IMR-90 (cell line): Measurements from ENCODE around the gene BTNL8. TPM values are rescaled to one million over a fixed set of nuclear protein-coding genes. Genes with fewer than 3 reads are reported as not detected.

Experiments used
- ATAC-seq: fragments of 200-7000 bp; cut with Tn5 transposase; 2 replicates; pipeline ENCODE4 v1.9.1; 2020; ENCODE audit warnings: low read depth, mild to moderate bottlenecking, moderate library complexity
- BruUV-seq: library from RNA; stranded (reverse); fragments of 400-500 nt; replicated peaks from 2 replicates; lab custom pipeline; 2021; lab: Mats Ljungman, UMichigan
- CTCF ChIA-PET: fragments of 300-600 bp; formaldehyde crosslinking; extraction: SDS; loops from one replicate; lab custom pipeline; 2021; ENCODE audit warnings: antibody characterized with exemption; lab: Yijun Ruan, JAX
- POLR2A ChIA-PET: fragments of 300-600 bp; sonication (Branson Sonifier 250); formaldehyde crosslinking; loops from one replicate; lab custom pipeline; 2022; ENCODE audit warnings: antibody characterized with exemption; ENCODE audit not compliant: unreplicated experiment; lab: Charles Lee
- DNase-seq: peaks from one replicate; pipeline ENCODE4 v3.0.0; 2013
- H2AFZ ChIP-seq: replicated peaks from 2 replicates; pipeline ENCODE3; 2013; ENCODE audit warnings: low read length, mild to moderate bottlenecking; ENCODE audit not compliant: poor library complexity
- H2AK5ac ChIP-seq: 2 replicates; pipeline ENCODE4 v1.6.1; 2013; ENCODE audit warnings: low read depth, low read length, inconsistent platforms
- H2AK9ac ChIP-seq: replicated peaks from 2 replicates; pipeline ENCODE3; 2013; ENCODE audit warnings: mild to moderate bottlenecking, low read depth, low read length, moderate library complexity; ENCODE audit not compliant: poor library complexity
- H2BK120ac ChIP-seq: 2 replicates; pipeline ENCODE4 v1.6.1; 2013; ENCODE audit warnings: low read depth, low read length, inconsistent platforms
- H2BK15ac ChIP-seq: 3 replicates; pipeline ENCODE4 v1.6.1; 2013; ENCODE audit warnings: low read depth, low read length, inconsistent platforms
- H2BK20ac ChIP-seq: 2 replicates; pipeline ENCODE4 v1.6.1; 2013; ENCODE audit warnings: low read depth, mild to moderate bottlenecking, inconsistent platforms, low read length, moderate library complexity
- H2BK5ac ChIP-seq: 2 replicates; pipeline ENCODE4 v1.6.1; 2013; ENCODE audit warnings: mild to moderate bottlenecking, low read depth, low read length, inconsistent platforms; ENCODE audit not compliant: poor library complexity, severe bottlenecking
- H3K14ac ChIP-seq: replicated peaks from 2 replicates; pipeline ENCODE4 v1.6.1; 2013; ENCODE audit warnings: low read depth, low read length, inconsistent platforms
- H3K18ac ChIP-seq: 2 replicates; pipeline ENCODE4 v1.6.1; 2013; ENCODE audit warnings: low read depth, low read length, control low read depth
- H3K23ac ChIP-seq: 2 replicates; pipeline ENCODE4 v1.6.1; 2013; ENCODE audit warnings: low read depth, low read length, inconsistent platforms
- H3K27ac ChIP-seq: 2 replicates; pipeline ENCODE4 v1.5.1; 2013; ENCODE audit warnings: mild to moderate bottlenecking, control low read depth, low read length; ENCODE audit not compliant: insufficient read depth
- H3K27me3 ChIP-seq: 2 replicates; pipeline ENCODE4 v1.6.1; 2013; ENCODE audit warnings: low read length; ENCODE audit not compliant: control insufficient read depth, insufficient read depth
- H3K36me3 ChIP-seq: 2 replicates; pipeline ENCODE4 v1.6.1; 2013; ENCODE audit warnings: low read length, mixed read lengths; ENCODE audit not compliant: control insufficient read depth, insufficient read depth
- H3K4ac ChIP-seq: 2 replicates; pipeline ENCODE4 v1.6.1; 2013; ENCODE audit warnings: low read depth, low read length, inconsistent platforms
- H3K4me1 ChIP-seq: 2 replicates; pipeline ENCODE4 v1.6.1; 2013; ENCODE audit warnings: low read length, mixed read lengths; ENCODE audit not compliant: control insufficient read depth, insufficient read depth
- H3K4me2 ChIP-seq: 2 replicates; pipeline ENCODE4 v1.6.1; 2013; ENCODE audit warnings: low read depth, mild to moderate bottlenecking, control low read depth, low read length, moderate library complexity
- H3K4me3 ChIP-seq: 2 replicates; pipeline ENCODE4 v1.5.1; 2013; ENCODE audit warnings: low read depth, mild to moderate bottlenecking, control low read depth, low read length, moderate library complexity; ENCODE audit not compliant: insufficient read depth
- H3K56ac ChIP-seq: 2 replicates; pipeline ENCODE4 v1.6.1; 2013; ENCODE audit warnings: low read length, inconsistent platforms; ENCODE audit not compliant: insufficient read depth; ENCODE audit errors: extremely low read depth
- H3K79me1 ChIP-seq, 2 experiments: 2 replicates each; pipeline ENCODE4 v1.6.1; 2013; ENCODE audit warnings: low read length in 2 of 2, inconsistent platforms in 1 of 2, low read depth in 1 of 2
- H3K9ac ChIP-seq: 2 replicates; pipeline ENCODE4 v1.6.1; 2013; ENCODE audit warnings: low read depth, low read length, control low read depth
- H3K9me1 ChIP-seq: 2 replicates; pipeline ENCODE4 v1.6.1; 2013; ENCODE audit warnings: low read length, inconsistent platforms; ENCODE audit not compliant: insufficient read depth
- H3K9me3 ChIP-seq: 2 replicates; pipeline ENCODE4 v1.6.1; 2013; ENCODE audit warnings: low read length; ENCODE audit not compliant: control insufficient read depth, insufficient read depth
- H4K20me1 ChIP-seq: 2 replicates; pipeline ENCODE4 v1.6.1; 2013; ENCODE audit warnings: low read length, inconsistent platforms; ENCODE audit not compliant: insufficient read depth
- H4K5ac ChIP-seq: 2 replicates; pipeline ENCODE4 v1.6.1; 2013; ENCODE audit warnings: mild to moderate bottlenecking, low read depth, low read length, control low read depth
- H4K8ac ChIP-seq, 2 experiments: 2 replicates each; pipeline ENCODE4 v1.6.1; 2013; ENCODE audit warnings: low read depth in 2 of 2, low read length in 2 of 2, control low read depth in 1 of 2, inconsistent platforms in 1 of 2
- H4K91ac ChIP-seq: 2 replicates; pipeline ENCODE4 v1.6.1; 2013; ENCODE audit warnings: low read depth, low read length, inconsistent platforms; ENCODE audit not compliant: insufficient read depth
- CEBPB ChIP-seq: IDR thresholded peaks from 2 replicates; pipeline ENCODE4 v1.6.1; 2012; ENCODE audit warnings: low read depth, low read length, improper control_type of control experiment
- FOS ChIP-seq: fragments of 150-350 bp; IDR thresholded peaks from 2 replicates; pipeline ENCODE4 v1.6.1; 2016; ENCODE audit warnings: low read depth, low read length
- MAFK ChIP-seq: IDR thresholded peaks from 2 replicates; pipeline ENCODE4 v1.6.1; 2012; ENCODE audit warnings: low read depth, low read length, improper control_type of control experiment
- MXI1 ChIP-seq: IDR thresholded peaks from 2 replicates; pipeline ENCODE4 v1.6.1; 2012; ENCODE audit warnings: low read depth, mild to moderate bottlenecking, low read length, moderate library complexity, borderline replicate concordance
- NFE2L2 ChIP-seq: fragments of 150-350 bp; IDR thresholded peaks from 2 replicates; pipeline ENCODE4 v1.6.1; 2016; ENCODE audit warnings: low read depth, mild to moderate bottlenecking, low read length
- RFX5 ChIP-seq: IDR thresholded peaks from 2 replicates; pipeline ENCODE4 v1.8.0; 2012; ENCODE audit warnings: low read depth, mild to moderate bottlenecking, low read length, moderate library complexity
- SMC3 ChIP-seq: fragments of 150-350 bp; IDR thresholded peaks from 2 replicates; pipeline ENCODE4 v1.6.1; 2016; ENCODE audit warnings: low read depth, mild to moderate bottlenecking, antibody characterized with exemption, low read length, moderate library complexity
- WGBS, 2 experiments: methylation state at CpG; one replicate each; pipeline versions ENCODE4 v1.1.5 to v1.1.7; 2013; ENCODE audit warnings: missing lambda C conversion rate in 2 of 2; ENCODE audit not compliant: insufficient read length in 1 of 2; ENCODE audit errors: extremely low coverage in 2 of 2; 5-methylcytosine and 5-hydroxymethylcytosine counted together
- dilution Hi-C: fragments of 300-500 bp; cut with HindIII; formaldehyde crosslinking; loops from one replicate; pipeline ENCODE4 v1.14.3; 2018; ENCODE audit warnings: low sequenced_read_pairs; ENCODE audit not compliant: unreplicated experiment
- in situ Hi-C: fragments of 300-500 bp; cut with MboI; formaldehyde crosslinking; loops from 3 replicates; pipeline ENCODE4 v1.14.3; 2019; ENCODE audit warnings: low sequenced_read_pairs, inconsistent platforms, mixed read lengths
- intact Hi-C: fragments of 100-400 bp; cut with micrococcal nuclease; formaldehyde crosslinking; loops from 2 replicates; pipeline ENCODE4 v1.10.0; 2022
- polyA plus RNA-seq, 3 experiments: library from polyadenylated mRNA; depleted of rRNA; stranded (reverse); fragments of >200 nt; gene quantifications; 2 replicates each; pipeline ENCODE4 v1.2.3, GENCODE V29; 2012; ENCODE audit warnings: low replicate concordance in 1 of 3
- total RNA-seq: library from RNA; depleted of rRNA; stranded (reverse); fragments of >200 nt; gene quantifications from 2 replicates; pipeline ENCODE4 v1.2.3, GENCODE V29; 2012

BTNL8 gene
- total and polyA plus RNA-seq, 2 of the 4 experiments (the other 2 are of a cell fraction), result not detected

DNA sequence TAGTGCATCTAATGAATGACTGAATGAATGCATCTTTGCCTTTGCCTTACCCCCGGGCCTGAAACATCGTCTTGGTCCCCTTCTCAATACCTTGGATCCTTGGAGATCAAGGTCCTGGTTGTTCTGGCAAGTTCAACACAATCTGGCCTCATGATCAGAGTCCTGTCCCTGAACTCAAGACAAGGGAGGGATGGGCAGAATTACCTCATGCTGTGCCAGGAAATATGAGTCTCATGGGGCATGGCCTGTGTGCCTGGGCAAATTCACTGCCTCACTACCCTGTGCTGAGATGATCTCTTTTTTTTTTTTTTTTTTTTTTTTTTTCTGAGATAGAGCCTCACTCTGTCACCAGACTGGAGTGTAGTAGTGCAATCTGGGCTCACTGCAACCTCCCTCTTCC, 89.1 kb downstream of the BTNL8 start:
- Histone ChIP-seq H3K79me1 (no peaks in the 10 kb centered on the region), H3K27me3 (no peaks in the 10 kb centered on the region), H3K18ac (no peak overlapping the region), H3K9ac (no peak overlapping the region), H3K14ac (no peak overlapping the region), H2BK20ac (no peak overlapping the region), H2BK120ac (no peak overlapping the region), H4K20me1 (no peaks in the 10 kb centered on the region), H4K5ac (no peak overlapping the region), H4K91ac (no peak overlapping the region), H3K4me3 (no peak overlapping the region), H3K4me2 (no peak overlapping the region), H2AK5ac (no peak overlapping the region), H3K56ac (no peak overlapping the region), H3K9me1 (no peaks in the 10 kb centered on the region), H4K8ac (no peak overlapping the region), H2BK5ac (no peak overlapping the region), H3K4ac (no peak overlapping the region), H3K36me3 (no peaks in the 10 kb centered on the region), H3K9me3 (peaks cover 4% of the 10 kb centered on the region), H3K27ac (no peak overlapping the region), H3K23ac (no peak overlapping the region), H2AK9ac (no peak overlapping the region), H2AFZ (no peak overlapping the region), H2BK15ac (no peak overlapping the region), H3K4me1 (no peaks in the 10 kb centered on the region)
- DNase-seq (no peak), ATAC-seq (no peak)
- POLR2A ChIA-PET, result no interaction called here
- no TSS peak for BruUV-seq
- no peak for TF ChIP-seq RFX5
- no peak for TF ChIP-seq NFE2L2
- TF ChIP-seq CEBPB, result no peak
- TF ChIP-seq SMC3, result no peak
- no peak for TF ChIP-seq MAFK
- TF ChIP-seq FOS, result no peak
- no peak for TF ChIP-seq MXI1
- WGBS, 2 experiments, result no CpG with 5 or more reads among the region's 2 CpGs
- dilution Hi-C loops, result no loop called here
- CTCF ChIA-PET, result no interaction called here
- intact Hi-C loops, result no loop called here
- in situ Hi-C loops, result no loop called here
